NB4 (cell line): ENCODE measurements around the gene IZUMO2.

Experiments used
- MAX ChIP-seq: IDR thresholded peaks from 2 replicates; pipeline ENCODE4 v1.6.1; 2011; ENCODE audit warnings: low read depth, low read length
- POLR2A ChIP-seq: IDR thresholded peaks from 2 replicates; pipeline ENCODE4 v1.6.1; 2011; ENCODE audit warnings: mild to moderate bottlenecking; ENCODE audit not compliant: insufficient read length; ENCODE audit errors: extremely low read depth
- TF ChIP-seq, protein P1 (sequence below): IDR thresholded peaks from one replicate; pipeline ENCODE4 v1.5.1; 2012; ENCODE audit warnings: low read depth, low read length

DNA sequence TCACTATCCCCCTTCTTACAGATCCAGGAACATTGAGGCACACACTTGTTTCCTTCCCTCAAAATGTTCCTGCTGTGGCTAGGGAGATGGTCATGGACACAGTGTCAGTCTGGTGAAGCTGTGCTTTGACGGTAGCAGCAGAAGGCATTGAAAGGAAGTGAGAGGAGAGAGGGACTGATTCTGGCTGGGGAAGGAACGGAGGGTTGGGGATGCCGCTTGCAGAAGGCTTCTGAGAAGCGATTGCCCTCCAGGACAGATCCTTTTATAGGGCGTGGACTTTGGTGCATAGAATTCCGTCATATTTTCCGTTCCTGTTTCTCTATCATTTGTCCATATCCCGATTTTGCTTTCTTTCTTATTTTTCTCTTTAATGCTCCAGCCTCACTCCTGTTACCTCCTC is 26.2 kb upstream of the IZUMO2 start:
- TF ChIP-seq, protein P1, sequence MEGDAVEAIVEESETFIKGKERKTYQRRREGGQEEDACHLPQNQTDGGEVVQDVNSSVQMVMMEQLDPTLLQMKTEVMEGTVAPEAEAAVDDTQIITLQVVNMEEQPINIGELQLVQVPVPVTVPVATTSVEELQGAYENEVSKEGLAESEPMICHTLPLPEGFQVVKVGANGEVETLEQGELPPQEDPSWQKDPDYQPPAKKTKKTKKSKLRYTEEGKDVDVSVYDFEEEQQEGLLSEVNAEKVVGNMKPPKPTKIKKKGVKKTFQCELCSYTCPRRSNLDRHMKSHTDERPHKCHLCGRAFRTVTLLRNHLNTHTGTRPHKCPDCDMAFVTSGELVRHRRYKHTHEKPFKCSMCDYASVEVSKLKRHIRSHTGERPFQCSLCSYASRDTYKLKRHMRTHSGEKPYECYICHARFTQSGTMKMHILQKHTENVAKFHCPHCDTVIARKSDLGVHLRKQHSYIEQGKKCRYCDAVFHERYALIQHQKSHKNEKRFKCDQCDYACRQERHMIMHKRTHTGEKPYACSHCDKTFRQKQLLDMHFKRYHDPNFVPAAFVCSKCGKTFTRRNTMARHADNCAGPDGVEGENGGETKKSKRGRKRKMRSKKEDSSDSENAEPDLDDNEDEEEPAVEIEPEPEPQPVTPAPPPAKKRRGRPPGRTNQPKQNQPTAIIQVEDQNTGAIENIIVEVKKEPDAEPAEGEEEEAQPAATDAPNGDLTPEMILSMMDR: no peak
- TF ChIP-seq POLR2A (no peak), MAX (no peak)
